Measurements from ENCODE around the gene SCUBE3.

The SCUBE3 gene

GRCh38 chr6:35267897-35268296, 54.1 kb downstream of the SCUBE3 start:
- no peak for DNase-seq (ENCODE audit: low read depth, low spot score)

- DNase-seq (ENCODE audit: low read depth, low spot score), result no peak
These were observed 58.2 kb downstream of the SCUBE3 start for GRCh38 chr6:35272005-35272404.

- no peak for DNase-seq (ENCODE audit: low read depth, low spot score)
These were observed 60.2 kb downstream of the SCUBE3 start for GRCh38 chr6:35273822-35274559.

DNA sequence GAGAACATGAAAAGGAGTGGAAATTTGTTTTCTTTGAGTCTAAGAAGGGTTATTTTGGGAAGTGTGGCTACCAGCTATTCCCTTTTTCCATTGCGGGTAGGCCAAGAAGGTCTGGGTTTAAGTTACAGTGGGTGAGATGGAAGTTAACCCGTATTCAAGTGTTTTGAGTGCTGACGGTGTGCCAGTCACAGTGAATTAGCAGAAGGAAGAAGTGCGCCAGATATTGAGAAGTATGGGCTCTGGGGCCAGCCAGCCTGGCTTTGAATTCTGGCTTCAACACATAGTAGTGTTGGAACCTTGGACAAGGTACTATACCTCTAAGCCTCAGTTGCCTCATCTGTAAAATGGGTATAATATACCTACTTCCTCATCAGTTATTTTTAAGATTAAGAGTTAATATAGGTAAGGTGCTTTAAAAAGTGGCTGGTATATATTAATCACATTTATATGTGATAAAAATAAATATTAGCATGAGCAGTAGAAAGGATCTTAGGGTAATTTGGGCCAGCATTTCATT, 62.0 kb downstream of the SCUBE3 start:
- no peak for DNase-seq (ENCODE audit: low read depth, low spot score)

DNA sequence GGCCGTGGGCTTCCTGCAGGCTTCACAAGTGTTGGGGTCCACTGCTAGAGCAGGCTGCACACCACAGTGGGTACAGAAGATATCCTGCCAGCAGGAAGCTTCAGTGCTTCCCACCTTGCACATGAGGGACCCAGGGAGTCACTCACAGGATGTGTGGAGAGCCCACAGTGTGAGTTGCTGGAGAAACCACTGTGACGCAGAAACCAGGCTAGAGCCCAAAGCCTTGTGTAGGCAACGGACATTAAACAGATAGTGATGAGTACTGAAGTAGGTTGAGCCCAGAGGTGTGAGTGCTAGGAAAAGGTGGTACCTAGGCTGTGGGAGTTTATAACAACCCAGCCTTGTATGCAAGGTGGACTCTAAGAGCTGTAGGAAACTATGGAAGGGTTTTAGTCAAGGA, 65.0 kb downstream of the SCUBE3 start:
- no peak for DNase-seq (ENCODE audit: low read depth, low spot score)

DNA sequence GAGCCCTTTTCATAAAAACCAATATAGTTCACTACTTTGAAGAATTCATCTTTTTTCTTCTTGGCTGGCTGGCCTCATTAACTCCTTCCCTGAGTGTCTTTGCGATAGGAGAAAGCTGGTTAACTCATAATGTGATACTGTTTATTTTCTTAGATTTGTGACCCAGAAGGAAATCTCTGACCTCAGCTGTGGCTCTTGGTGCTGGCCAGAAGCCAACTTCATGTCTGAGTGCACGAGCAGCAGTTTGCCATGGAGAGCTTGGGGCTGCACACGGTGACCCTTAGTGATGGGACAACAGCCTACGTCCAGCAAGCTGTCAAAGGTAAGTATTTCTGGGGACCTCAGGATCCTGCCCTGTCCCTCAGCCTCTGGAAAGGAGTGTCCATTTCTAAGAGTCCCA, 67.1 kb downstream of the SCUBE3 start:
- DNase-seq (ENCODE audit: low read depth, low spot score), result no peak

GRCh38 chr6:35282472-35282871, 68.7 kb downstream of the SCUBE3 start:
- DNase-seq (ENCODE audit: low read depth, low spot score), result no peak

DNA sequence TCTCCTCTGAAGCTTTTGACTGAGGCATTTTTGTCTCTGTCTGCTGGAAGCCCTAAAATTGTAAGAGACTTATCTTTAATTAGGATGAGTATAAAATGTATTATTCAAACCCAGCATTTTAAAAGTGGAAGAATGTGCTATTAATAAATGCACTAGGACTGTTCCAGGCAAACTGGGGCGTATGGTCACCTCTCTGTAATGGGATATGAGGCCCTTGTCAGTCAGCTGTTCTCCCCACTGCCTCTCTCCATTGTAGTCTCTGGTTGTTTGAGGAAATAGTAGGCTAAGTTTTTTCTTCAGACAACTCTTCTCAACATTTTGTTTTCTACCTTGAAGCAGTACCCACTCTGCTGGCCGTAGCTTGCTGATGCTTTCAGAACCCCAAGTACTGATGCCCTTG, 69.6 kb downstream of the SCUBE3 start:
- no peak for DNase-seq (ENCODE audit: low read depth, low spot score)

DNA sequence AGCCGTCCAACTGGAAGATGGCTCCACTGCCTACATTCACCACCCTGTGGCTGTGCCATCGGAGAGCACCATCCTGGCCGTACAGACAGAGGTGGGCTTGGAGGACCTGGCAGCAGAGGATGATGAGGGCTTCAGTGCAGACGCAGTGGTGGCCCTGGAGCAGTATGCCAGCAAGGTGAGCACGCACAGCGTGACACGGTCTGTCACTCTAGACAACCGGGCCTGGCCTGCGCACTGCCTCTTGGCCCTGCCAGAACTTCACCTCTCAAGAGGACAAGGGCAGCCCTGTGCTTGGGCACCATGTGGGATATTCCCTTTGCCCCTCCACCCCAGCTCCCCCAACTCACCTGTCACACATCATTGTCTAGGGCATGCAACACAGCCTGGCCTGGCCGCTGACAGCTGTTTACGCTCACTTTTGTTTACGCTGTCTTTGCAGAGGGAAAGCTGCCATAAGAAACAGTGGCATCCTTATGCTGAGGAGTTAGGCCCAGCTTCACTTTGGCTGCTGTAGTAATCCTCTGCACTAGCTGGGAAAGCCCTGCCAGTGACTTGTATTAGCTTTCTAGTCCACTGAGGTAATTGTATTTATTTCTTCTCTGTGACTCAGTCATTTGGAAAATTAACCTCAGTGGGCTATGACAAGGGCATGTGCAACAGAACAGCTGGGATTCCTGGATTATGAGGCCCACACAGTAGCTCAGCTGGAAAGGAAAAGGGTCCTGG, 74.1 kb downstream of the SCUBE3 start:
- no peak for DNase-seq (ENCODE audit: low read depth, low spot score)

DNA sequence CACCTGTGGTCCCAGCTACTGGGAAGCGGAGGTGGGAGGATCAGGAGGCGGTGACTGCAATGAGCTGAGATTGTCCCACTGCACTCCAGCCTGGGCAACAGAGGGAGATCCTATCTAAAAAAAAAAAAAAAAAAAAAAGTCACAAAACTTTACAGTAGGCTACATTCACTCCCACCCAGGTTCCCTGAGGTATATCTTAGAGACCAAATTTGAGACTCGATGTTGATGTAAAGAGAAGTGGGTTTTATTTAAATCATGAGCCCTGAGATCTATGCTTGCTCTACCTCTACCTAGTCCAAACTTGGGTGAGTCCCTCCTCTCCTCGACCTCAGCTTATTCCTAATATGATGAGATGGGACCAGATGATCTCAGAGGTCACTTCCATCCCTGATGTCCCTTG, 75.1 kb downstream of the SCUBE3 start:
- DNase-seq (ENCODE audit: low read depth, low spot score), result no peak

DNA sequence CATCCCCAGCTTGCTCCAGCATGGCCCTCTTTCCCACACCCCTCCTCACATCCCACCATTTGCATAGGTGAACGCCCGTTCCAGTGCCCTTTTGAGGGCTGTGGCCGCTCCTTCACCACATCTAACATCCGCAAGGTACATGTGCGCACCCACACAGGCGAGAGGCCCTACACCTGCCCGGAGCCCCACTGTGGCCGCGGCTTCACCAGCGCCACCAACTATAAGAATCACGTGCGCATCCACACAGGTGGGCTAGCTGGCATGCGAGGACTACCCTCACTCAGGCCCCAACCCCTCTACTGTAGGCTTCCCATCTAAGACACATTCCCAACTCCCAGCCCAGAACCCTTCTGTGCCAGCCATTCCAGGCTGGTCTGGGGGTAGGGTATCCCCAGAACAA, 77.7 kb downstream of the SCUBE3 start:
- no peak for DNase-seq (ENCODE audit: low read depth, low spot score)

- DNase-seq (ENCODE audit: low read depth, low spot score), result no peak
These were observed 78.7 kb downstream of the SCUBE3 start for GRCh38 chr6:35292494-35292893.

- no peak for DNase-seq (ENCODE audit: low read depth, low spot score)
These were observed 79.9 kb downstream of the SCUBE3 start for GRCh38 chr6:35293681-35294080.

- no peak for DNase-seq (ENCODE audit: low read depth, low spot score)
These were observed 80.7 kb downstream of the SCUBE3 start for GRCh38 chr6:35294308-35294945.

DNA sequence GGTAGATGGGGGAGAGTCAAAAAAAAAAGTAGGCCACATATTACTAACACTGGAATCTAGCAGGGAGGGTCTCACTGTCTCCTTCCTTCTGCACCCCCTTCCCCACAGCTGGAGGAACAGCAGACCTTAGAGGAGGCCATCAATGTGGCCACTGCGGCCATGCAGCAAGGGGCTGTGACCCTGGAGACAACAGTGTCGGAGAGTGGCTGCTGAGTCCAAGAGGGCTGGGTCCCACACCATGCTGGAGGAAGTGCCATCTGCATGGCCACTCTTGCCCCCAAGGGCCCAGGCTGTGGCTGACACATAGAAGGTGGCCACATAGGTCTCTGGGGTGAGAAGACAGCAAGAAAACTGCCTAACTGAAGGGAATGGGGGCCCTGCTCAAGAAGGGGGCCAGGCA, 81.3 kb downstream of the SCUBE3 start:
- DNase-seq (ENCODE audit: low read depth, low spot score), result no peak

DNA sequence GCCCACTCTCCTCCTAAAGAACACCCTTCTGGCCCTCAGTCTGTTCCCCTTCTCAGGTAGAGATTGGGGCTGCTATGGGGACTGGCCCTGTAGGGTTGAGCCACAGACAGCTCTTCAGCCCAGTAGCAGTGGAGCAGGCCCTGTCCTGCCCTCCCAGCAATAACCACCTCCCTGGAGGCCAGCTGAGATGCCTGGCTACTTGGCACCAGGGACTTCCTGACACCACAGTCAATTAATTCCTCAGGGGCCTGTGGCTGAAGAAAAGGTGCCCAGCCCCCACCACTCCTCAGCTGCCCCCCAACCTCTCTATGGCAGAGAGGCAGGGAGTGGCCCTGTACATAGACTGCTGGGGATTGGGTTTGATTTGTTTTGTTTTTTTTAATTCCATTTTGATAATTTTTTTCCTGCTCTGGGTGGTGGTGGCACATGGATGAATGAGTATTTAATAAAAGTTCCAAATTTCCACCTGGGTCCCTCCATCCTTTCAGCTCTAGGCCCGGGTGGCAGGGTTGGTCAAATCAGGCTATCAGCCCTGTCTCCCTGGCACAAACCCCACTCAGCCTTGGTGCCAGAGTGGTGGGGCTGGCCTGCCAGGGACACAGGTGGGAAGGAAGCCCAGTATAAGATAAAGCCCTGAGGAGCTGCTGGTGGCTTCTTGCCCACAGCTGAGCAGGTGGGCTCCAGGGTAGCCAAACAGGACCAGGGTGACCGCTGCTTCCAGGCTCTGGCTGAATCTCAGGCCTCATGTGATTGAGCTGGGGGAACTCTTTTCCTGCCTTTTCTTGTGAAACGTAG, 82.0 kb downstream of the SCUBE3 start:
- no peak for DNase-seq (ENCODE audit: low read depth, low spot score)

DNA sequence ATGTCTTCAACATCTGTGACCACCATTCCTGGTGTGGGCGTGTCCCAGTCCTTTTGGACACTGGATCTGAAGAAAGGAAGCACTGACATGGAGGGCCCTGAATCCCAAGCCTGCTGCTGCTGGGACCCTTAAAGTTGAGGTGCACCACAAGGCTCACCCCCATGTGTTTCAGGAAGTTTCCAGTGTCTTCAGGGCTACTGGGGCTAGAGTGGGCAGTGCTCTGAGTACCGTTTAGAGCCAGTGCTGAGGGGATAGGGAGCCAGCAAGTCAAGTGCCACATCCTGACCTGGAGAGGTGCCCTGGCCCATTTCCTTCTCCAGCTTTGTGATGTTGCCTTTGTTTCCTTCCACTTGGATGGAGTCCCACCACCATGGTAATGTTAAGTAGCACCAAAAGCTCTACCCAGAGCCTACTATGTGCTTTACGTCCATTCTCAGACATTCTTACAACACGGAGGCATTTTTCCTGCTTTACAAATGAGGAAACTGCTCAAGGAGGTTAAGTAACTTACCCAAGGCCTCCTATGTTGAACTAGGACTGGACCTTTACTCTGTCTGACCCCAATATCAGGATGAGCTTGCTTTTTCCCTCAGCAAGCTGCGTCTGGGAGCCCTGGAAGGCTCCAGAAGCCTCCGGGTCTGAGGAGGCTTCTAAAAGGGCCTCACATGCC, 83.3 kb downstream of the SCUBE3 start:
- no peak for DNase-seq (ENCODE audit: low read depth, low spot score)

DNA sequence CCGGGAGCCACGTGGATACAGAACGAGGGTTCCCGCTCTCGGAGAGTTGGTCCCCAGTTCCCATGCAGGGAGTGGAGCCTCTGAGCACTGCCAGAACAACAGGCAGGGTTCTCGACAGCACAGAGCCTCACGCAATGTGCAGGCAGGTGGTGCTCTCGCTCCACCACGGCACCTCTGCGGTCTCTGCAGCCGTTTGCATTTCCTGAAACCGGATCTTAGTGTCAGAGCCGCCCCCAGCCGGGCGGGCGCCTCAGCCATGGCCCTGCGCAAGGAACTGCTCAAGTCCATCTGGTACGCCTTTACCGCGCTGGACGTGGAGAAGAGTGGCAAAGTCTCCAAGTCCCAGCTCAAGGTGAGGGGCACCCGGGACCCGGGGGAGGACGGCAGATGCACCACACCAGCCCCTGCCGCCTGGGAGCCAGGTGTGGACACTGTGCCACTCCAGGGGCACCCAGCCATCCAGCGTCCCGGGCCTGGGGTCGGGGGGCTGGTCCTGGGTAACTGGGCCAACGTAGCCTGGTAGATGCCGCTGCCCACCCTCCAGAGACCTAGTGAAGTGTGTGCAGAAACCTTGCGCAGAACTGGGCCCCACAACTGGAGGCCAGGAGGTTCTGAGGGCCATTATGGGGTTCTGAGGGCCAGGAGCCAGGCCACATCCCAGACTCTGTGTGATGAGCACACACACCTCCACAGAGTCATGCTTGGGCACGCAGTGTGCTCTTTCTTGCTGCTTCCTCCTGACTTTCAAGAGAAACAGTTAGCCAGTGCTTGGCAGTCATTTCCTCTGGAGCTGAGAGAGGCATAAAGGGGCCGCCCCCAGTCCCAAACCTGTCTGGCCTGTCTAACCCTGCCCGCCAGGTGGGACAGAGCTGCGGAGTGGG, 84.1 kb downstream of the SCUBE3 start, which contains the start of gene DEF6:
Gene DEF6, plus strand, starts transcription at position 218 of the 881 bp plus-strand sequence. Its CDS starts 39 bp downstream, at position 257.
- DNase-seq (ENCODE audit: low read depth, low spot score), result peak; percentile 68

DNA sequence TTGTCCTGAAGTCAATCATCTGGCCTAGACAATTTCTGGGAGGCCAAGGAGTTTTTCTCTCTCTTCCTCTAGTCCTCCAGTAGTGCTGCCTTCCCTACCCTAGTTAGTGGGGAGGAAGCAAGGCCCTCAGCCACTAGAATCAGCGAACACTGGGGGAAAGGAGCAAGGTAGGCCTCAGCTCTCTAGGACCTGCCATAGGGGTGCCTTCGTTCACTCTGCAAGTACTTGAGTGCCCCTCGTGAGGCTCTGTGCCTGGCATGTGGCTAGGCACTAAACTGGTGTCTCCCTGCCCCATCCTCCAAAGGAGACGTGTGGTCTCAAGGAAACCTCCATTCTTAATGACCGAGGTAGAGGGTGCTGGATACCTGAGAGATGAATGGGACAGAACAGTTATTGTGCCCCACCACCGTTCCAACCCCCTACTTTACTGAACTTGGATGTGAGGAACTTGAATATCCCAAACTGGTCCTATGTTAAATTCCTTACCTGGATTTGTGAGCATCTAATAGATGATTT, 84.9 kb downstream of the SCUBE3 start:
- no peak for DNase-seq (ENCODE audit: low read depth, low spot score)

- DNase-seq (ENCODE audit: low read depth, low spot score), result no peak
These were observed 85.9 kb downstream of the SCUBE3 start for GRCh38 chr6:35299674-35300073.

Measured in brain pericyte (primary cell).